Caco-2 (cell line): ENCODE data around the gene SLC22A16. TPM values are rescaled to one million over a fixed set of nuclear protein-coding genes. Genes with fewer than 3 reads are reported as not detected.

Experiments used
- BruUV-seq: library from RNA; stranded (reverse); fragments of 400-500 nt; replicated peaks from 2 replicates; lab custom pipeline; 2021; lab: Mats Ljungman, UMichigan
- CTCF ChIA-PET: fragments of 300-600 bp; sonication (Branson Sonifier 250); formaldehyde crosslinking; loops from one replicate; lab custom pipeline; 2022; ENCODE audit warnings: antibody characterized with exemption; lab: Charles Lee
- POLR2A ChIA-PET: fragments of 300-600 bp; sonication (Branson Sonifier 250); formaldehyde crosslinking; loops from one replicate; lab custom pipeline; 2022; ENCODE audit warnings: antibody characterized with exemption; lab: Charles Lee
- DNase-seq, 2 experiments: peaks; one replicate each; pipeline versions ENCODE4 v3.0.0 to v3.0.0-alpha.2; 2020 to 2022
- H3K27me3 ChIP-seq: replicated peaks from 2 replicates; pipeline ENCODE4 v1.6.0; 2011; ENCODE audit warnings: low read length; ENCODE audit not compliant: control insufficient read depth, insufficient read depth
- H3K36me3 ChIP-seq: 2 replicates; pipeline ENCODE4 v1.5.1; 2011; ENCODE audit warnings: low read length; ENCODE audit not compliant: control insufficient read depth, insufficient read depth
- H3K4me1 ChIP-seq: fragments of 250-450 bp; sonication (Bioruptor Pico); 2 replicates; pipeline ENCODE4 v1.5.1; 2020; ENCODE audit warnings: mild to moderate bottlenecking
- H3K4me3 ChIP-seq: 2 replicates; pipeline ENCODE4 v1.5.1; 2011; ENCODE audit warnings: low read depth, mild to moderate bottlenecking, control low read depth, low read length
- H3K9me3 ChIP-seq: fragments of 250-450 bp; sonication (Bioruptor Pico); 2 replicates; pipeline ENCODE4 v1.5.1; 2020; ENCODE audit warnings: mild to moderate bottlenecking, moderate library complexity
- H3K27ac Mint-ChIP-seq: one replicate; pipeline ENCODE4 v1.8.0; 2022; ENCODE audit warnings: mixed read lengths; ENCODE audit not compliant: unreplicated experiment
- H3K27me3 Mint-ChIP-seq: one replicate; pipeline ENCODE4 v1.8.0; 2022; ENCODE audit warnings: mixed read lengths; ENCODE audit not compliant: insufficient read depth, unreplicated experiment
- H3K36me3 Mint-ChIP-seq: one replicate; pipeline ENCODE4 v1.8.0; 2022; ENCODE audit warnings: mild to moderate bottlenecking, mixed read lengths; ENCODE audit not compliant: insufficient read depth, unreplicated experiment
- H3K4me1 Mint-ChIP-seq: one replicate; pipeline ENCODE4 v1.8.0; 2022; ENCODE audit warnings: low read depth, mixed read lengths; ENCODE audit not compliant: unreplicated experiment
- H3K4me3 Mint-ChIP-seq: one replicate; pipeline ENCODE4 v1.8.0; 2022; ENCODE audit warnings: mild to moderate bottlenecking, moderate library complexity, mixed read lengths; ENCODE audit not compliant: unreplicated experiment
- H3K9me3 Mint-ChIP-seq: one replicate; pipeline ENCODE4 v1.8.0; 2022; ENCODE audit warnings: mixed read lengths; ENCODE audit not compliant: unreplicated experiment
- intact Hi-C: fragments of 100-400 bp; cut with micrococcal nuclease; formaldehyde crosslinking; loops from one replicate; pipeline ENCODE4 v1.10.0; 2022; ENCODE audit not compliant: unreplicated experiment
- total RNA-seq: library from RNA; stranded (reverse); gene quantifications from 2 replicates; pipeline ENCODE4 v1.2.3, GENCODE V29; 2022
- TF ChIP-seq, protein P1 (sequence below), 2 experiments: fragments of 200-600 bp in 1 of 2; IDR thresholded peaks; 1 replicate in 1 of 2; 2 replicates in 1 of 2; pipeline versions ENCODE4 v1.5.1 to v1.8.0; 2011 to 2022; ENCODE audit warnings: antibody characterized with exemption in 1 of 2, control low read depth in 1 of 2, inconsistent platforms in 1 of 2, low read depth in 1 of 2, low read length in 1 of 2, mild to moderate bottlenecking in 1 of 2, moderate library complexity in 1 of 2; ENCODE audit not compliant: insufficient read depth in 1 of 2, severe bottlenecking in 1 of 2, unreplicated experiment in 1 of 2

Gene SLC22A16
- total RNA-seq, 1 experiment from 2014 or later = not detected

DNA sequence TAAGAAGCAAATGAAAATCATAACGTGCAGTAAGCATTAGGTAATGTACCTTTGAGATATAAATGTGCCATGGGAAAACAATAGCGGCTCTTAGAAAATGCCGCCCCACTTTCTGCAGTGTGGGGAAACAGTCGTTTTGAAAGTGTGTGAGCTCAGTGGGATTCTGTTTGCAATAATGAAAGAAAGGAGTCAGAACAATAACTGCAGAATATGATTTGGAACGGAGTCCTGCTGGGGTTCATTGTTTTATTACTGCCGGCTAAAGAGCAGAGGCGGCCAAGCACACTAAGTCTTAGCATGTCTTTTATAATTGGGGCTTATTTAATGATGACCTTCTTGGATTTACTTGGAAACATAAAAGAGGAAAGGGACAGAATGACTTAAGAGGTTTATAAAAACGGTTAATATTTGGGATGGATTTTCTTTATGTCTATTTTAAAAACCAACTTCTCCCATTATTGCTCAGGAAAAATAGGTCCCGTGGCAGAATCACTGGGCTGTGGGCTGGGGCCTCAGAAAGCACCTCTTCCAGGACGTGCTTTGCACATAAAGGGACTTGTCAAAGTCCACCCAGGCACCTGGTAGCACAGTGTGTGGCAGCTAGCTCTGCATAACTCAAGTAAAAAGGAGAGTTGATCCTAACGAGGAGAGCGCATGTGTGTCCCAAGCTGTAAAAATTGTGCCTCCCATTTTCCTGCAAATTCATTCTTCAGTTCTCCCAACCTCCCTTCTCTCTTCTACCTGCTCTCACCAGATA is 44.0 kb upstream of the SLC22A16 start:
- CTCF ChIA-PET = no interaction called here
- intact Hi-C loops = no loop called here
- Mint-ChIP-seq H3K27ac (no peak overlapping the region), H3K9me3 (no peaks in the 10 kb centered on the region), H3K27me3 (no peaks in the 10 kb centered on the region), H3K4me3 (no peak overlapping the region), H3K4me1 (no peaks in the 10 kb centered on the region), H3K36me3 (no peaks in the 10 kb centered on the region)
- no peaks in the 10 kb centered on the region for H3K27me3 ChIP-seq
- peaks cover 7% of the 10 kb centered on the region; the same call in 1 of the 2 replicates for H3K4me1 ChIP-seq
- no TSS peak for BruUV-seq
- POLR2A ChIA-PET = no interaction called here
- no peaks in the 10 kb centered on the region for H3K36me3 ChIP-seq
- TF ChIP-seq, protein P1, sequence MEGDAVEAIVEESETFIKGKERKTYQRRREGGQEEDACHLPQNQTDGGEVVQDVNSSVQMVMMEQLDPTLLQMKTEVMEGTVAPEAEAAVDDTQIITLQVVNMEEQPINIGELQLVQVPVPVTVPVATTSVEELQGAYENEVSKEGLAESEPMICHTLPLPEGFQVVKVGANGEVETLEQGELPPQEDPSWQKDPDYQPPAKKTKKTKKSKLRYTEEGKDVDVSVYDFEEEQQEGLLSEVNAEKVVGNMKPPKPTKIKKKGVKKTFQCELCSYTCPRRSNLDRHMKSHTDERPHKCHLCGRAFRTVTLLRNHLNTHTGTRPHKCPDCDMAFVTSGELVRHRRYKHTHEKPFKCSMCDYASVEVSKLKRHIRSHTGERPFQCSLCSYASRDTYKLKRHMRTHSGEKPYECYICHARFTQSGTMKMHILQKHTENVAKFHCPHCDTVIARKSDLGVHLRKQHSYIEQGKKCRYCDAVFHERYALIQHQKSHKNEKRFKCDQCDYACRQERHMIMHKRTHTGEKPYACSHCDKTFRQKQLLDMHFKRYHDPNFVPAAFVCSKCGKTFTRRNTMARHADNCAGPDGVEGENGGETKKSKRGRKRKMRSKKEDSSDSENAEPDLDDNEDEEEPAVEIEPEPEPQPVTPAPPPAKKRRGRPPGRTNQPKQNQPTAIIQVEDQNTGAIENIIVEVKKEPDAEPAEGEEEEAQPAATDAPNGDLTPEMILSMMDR (IDR thresholded peaks at IDR 0.05; ENCODE audit: insufficient read depth in 1 of 2, low read depth in 1 of 2, low read length in 1 of 2, severe bottlenecking in 1 of 2, unreplicated experiment in 1 of 2) = no peak
- H3K9me3 ChIP-seq = no peaks in the 10 kb centered on the region
- DNase-seq = no peak
- H3K4me3 ChIP-seq = no peak overlapping the region

- no peak overlapping the region for H3K4me3 Mint-ChIP-seq
- H3K4me1 Mint-ChIP-seq = no peaks in the 10 kb centered on the region
- intact Hi-C loops = no loop called here
- Histone ChIP-seq H3K27me3 (no peaks in the 10 kb centered on the region), H3K9me3 (no peaks in the 10 kb centered on the region), H3K4me1 (peaks cover 7% of the 10 kb centered on the region; the same call in 1 of the 2 replicates), H3K36me3 (no peaks in the 10 kb centered on the region), H3K4me3 (no peak overlapping the region)
- H3K36me3 Mint-ChIP-seq = no peaks in the 10 kb centered on the region
- POLR2A ChIA-PET = no interaction called here
- no peak for DNase-seq
- H3K27me3 Mint-ChIP-seq = no peaks in the 10 kb centered on the region
- CTCF ChIA-PET = interaction anchor here (0.6 to 1.2 kb wide), 3 partner anchors 32 to 1028 kb away, joined by 3 to 8 read pairs (median 3); no protein-coding TSS in a partner anchor
- BruUV-seq = no TSS peak
- TF ChIP-seq, protein P1 (IDR thresholded peaks at IDR 0.05; ENCODE audit: insufficient read depth in 1 of 2, low read depth in 1 of 2, low read length in 1 of 2, severe bottlenecking in 1 of 2, unreplicated experiment in 1 of 2) = no peak
- peaks cover under 1% of the 10 kb centered on the region for H3K9me3 Mint-ChIP-seq
- no peak overlapping the region for H3K27ac Mint-ChIP-seq
Observed at GRCh38 chr6:110517601-110518281, 41.3 kb upstream of the SLC22A16 start.

DNA sequence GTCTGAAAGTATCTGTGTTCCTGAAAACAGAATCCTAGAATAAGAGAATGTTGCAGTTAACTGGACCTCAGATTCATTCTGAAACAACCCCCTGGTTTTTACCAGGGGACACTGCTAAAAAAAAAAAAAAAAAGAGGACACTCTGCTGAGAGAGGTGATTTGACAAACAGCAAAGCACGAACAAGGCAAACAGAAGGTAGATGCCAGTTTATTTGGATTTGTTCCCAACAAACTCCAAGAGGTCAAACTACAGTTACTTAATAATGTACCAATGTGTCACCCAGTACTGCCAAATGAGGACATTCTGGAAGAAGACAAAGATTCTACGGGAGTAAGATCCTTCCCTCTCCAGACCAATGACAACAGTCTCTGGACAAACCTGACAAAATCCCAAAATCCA is 40.6 kb upstream of the SLC22A16 start:
- no peaks in the 10 kb centered on the region for H3K9me3 ChIP-seq
- H3K36me3 ChIP-seq = no peaks in the 10 kb centered on the region
- intact Hi-C loops = no loop called here
- TF ChIP-seq, protein P1 (IDR thresholded peaks at IDR 0.05; ENCODE audit: insufficient read depth in 1 of 2, low read depth in 1 of 2, low read length in 1 of 2, severe bottlenecking in 1 of 2, unreplicated experiment in 1 of 2) = no peak
- Mint-ChIP-seq H3K4me3 (no peak overlapping the region), H3K36me3 (no peaks in the 10 kb centered on the region), H3K27me3 (no peaks in the 10 kb centered on the region), H3K27ac (no peak overlapping the region), H3K9me3 (peaks cover 8% of the 10 kb centered on the region), H3K4me1 (no peaks in the 10 kb centered on the region)
- H3K27me3 ChIP-seq = no peaks in the 10 kb centered on the region
- ChIA-PET CTCF (no interaction called here), POLR2A (no interaction called here)
- DNase-seq = no peak
- H3K4me3 ChIP-seq = no peak overlapping the region
- peaks cover 9% of the 10 kb centered on the region for H3K4me1 ChIP-seq
- BruUV-seq = no TSS peak
